ENCODE measurements around the gene PHOSPHO1.

GRCh38 chr17:49180998-49181635 is 49.5 kb downstream of the PHOSPHO1 start:
- TF ChIP-seq POLR2A (IDR thresholded peaks at IDR 0.05; ENCODE audit: low read depth, low read length): no peak
- TF ChIP-seq POLR2AphosphoS5 (IDR thresholded peaks at IDR 0.05; ENCODE audit: low read depth, low read length): no peak
